HG02938 (cell line): ENCODE results near the gene E4F1.
"Not testable (repeated sequence)": the region's sequence is repeated elsewhere in the genome, so short reads cannot be mapped to it uniquely, and the experiment has no call there.

Experiments used
- ATAC-seq: cut with Tn5 transposase; IDR thresholded peaks from one replicate; pipeline ENCODE4 v1.9.1; 2021; ENCODE audit warnings: mild to moderate bottlenecking, moderate library complexity; ENCODE audit not compliant: unreplicated experiment

Gene E4F1

DNA sequence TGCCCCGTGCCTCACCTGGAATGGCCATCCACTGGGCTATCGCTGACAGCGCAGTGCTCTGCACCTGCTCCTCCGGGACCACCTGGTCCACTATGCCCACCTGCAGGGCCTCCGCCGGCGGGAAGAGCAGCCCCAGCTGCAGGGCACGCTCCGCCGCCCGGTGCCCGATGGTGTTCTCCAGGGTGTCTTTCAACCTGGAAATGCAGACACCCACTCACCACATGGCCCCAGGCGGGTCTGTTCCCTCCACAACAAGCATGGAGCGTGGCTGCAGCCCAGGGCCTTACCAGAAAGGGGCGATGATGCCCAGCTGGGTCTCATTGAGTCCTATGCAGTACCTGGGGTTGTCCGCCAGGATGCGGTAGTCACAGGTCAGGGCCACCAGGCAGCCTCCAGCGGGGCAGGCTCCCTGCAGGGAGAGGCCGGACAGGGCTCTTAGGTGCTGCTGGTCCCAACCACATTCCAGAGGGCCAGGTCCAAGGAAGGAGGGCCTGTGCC is 19.7 kb downstream of the E4F1 start:
- ATAC-seq: no peak

DNA sequence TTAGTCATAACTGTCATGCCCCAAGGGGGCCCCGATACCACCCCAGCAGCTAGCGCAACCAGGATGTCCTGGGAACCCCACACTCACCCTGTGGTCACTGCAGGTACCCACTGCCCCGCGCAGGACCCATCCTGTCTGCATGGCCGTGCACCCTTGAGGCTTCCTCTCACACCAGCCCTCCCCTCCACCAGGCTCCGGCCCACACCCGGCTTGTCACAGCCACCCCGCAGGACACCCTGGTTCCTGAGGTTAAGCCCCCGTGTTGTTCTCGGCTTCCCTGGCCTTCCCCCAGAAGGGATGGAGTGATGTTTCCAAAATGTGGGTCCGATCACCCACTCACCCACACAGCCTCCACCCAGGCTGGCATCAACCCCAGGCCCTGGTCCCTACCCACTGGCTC is 20.4 kb downstream of the E4F1 start:
- no peak for ATAC-seq

DNA sequence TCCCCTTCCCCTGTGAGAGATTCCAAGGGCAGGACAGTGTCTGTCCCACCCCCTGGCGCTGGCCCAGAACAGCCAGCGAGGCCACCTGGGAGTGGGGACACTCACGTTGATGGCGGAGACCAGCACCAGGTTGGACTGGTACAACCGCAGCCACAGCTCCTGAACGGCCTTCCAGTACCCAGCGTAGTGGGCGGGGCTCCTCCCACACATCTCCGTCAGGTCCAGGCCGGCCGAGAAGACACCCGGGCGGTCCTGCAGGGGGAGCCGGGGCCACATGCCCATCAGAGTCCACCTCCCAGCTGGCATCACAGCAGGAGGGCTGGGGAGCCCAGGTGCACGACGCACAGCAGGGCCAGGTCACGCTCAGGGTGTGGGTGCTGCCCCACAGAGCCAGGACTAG is 20.9 kb downstream of the E4F1 start:
- no peak for ATAC-seq

DNA sequence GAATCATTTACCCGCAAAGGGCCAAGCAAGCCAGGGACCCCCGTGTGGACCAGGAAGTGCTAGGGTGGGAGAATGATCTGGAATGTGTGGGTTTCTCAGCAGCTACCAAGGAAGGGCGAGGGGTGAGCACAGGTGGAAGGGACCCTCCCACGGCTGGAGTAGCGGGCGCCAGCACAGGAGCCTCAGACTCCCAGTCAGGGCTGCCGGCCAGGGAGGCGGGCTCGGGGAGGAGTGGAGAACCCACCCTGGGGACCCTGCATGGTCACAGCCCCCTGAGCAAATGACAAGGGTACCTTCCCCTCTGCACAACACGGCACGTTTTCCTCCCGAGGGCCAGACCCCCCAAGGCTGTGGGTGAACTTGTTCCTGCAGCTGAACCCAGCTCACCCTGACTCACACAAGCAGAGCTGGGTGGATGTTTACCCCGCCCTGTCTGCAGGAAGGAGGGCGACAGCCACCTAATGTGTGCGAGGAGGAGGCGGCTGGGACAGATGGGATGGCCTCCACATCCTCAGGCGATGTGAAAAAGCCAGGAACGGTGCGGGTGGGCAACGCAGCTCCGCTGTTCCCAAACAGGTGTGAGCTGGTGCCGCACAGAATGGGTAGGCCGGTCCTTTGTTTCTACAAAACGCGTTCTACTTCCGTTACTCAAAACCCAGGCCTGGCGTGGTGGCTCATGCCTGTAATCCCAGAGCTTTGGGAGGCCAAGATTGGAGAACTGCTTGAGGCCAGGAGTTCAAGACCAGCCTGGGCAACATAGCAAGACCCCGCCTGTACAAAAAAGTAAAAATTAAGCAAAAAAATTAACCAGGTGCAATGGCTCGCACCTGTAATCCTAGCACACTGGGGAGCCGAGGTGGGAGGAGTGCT is 21.8 kb downstream of the E4F1 start:
- ATAC-seq: no peak

DNA sequence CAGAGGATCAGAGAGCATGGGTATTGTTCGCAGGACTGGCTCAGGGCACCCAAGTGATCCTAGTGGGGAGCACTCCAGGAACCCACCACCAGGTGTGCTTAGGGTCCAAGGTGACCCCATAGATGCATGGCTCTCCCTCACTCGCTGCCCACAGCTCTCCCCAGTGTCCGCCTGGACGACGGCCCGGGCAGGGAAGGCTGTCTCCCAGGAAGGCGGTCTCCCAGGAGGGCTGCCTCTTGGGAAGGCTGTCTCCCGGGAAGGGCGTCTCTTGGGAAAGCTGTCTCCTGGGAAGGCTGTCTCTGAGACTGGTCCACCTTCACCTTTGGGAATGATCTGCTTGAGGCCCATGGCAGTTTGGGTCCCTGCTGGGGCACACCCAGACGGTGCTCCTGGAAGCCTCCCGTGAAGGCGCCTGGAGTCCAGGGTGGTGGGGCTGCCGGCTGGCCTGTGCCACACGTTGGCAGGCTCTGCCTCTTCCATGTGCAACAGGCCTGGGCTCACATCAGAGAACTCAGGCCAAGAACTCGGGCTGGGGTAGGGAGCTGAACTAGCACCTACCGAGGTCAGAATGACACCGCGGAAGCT is 23.0 kb downstream of the E4F1 start:
- no peak for ATAC-seq

DNA sequence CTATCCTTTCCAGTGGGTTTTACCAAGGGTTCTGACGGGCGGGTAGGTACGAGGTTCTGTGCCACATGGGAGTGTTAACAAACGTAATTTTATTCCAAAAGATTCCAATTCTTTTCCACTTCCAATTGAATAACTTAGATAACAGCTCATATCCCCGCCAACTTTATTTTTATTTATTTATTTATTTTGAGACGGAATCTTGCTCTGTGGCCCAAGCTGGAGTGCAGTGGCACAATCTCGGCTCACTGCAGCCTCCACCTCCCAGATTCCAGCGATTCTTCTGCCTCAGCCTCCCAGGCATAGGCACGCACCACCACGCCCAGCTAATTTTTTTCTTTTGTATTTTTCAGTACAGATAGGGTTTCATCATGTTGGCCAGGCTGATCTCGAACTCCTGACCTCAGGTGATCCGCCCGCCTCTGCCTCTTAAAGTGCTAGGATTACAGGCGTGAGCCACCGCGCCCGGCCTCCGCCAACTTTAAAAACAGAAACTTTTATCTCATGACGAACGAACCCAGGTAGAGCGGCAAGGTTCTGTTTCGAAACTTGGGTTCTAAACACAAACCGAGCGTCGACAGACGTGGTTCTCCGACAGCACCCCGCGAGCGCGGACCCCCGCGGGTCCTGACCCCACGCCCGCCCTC is 27.4 kb downstream of the E4F1 start:
- ATAC-seq: peak; percentile 2

DNA sequence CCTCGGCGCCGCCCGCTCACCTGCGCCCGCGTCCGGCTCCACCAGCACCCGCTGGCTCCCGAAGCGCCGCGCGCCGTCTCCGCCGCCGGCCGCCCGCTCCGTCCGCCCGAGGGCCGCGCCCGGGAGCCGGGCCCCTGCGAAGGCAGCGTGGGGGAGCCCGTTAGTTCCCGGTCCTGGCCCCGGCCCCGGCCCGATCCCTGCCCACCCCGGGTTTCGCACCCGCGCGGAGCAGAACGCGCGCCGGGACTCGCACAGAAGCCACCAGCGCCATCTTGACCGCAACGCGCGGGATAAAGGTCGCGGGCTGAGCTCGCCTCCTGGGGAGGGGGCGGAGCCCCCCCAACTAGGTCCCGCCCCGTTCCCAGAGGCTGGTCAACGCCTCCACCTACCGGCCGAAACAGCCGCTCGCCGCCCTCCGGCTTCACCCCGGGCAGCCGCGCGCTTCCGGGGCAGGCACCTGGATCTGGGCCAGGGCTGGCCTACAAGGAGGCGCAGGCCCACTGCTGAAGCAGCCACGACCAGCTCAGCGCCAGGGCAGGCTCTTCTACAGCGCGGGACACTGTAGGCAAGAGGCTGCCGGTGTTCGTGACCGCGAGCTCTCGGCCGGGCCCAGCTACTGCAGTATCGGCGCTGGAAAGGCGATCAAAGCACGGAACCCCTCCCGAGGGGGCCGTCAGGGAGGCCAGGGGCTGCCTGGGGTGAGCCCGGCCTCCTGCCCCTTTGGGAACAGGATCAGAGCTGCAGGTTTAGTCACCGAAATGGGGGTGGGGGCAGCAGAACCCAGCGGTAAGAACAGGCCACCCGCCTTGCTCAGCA is 28.1 kb downstream of the E4F1 start, which contains the start of gene ECI1:
ECI1 (minus strand) TSS at position 292 of the 816 bp plus-strand sequence; CDS start at position 271, 21 bp downstream.
- ATAC-seq: peak; percentile 82

DNA sequence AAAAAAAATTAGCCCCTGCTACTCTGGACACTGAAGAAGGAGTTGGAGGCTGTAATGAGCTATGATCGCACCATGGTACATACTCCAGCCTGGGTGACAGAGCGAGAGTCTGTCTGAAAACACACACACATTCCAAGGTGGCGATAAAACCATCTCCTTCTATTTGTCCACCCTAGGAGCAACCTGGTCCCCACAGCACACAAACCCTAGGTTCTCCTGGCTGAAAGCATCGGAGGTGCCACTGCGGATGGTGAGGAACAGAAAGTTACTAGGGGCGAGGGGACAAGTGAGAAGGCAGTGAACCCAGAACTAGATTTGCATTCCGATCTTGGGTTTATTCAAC is 29.4 kb downstream of the E4F1 start:
- ATAC-seq: no peak

DNA sequence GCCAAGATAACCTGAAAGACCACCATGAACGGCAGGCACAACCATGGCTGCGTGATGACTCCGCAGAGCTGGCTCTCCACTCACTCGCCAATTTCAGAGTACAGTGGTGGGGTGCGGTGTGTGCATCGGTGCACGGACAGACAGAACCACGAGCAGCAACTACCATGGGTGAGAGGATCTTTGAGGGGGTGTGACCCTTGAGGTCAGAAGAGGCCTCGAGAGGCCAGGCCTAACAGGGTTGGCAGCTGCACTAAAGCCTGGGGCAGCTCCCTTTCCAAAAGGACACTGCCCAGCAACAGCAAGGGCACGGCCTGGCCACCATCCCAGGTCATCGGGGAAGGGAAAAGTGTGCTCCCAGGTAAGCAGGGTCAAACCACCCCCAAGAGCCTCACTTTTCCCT is 29.9 kb downstream of the E4F1 start:
- ATAC-seq: no peak

DNA sequence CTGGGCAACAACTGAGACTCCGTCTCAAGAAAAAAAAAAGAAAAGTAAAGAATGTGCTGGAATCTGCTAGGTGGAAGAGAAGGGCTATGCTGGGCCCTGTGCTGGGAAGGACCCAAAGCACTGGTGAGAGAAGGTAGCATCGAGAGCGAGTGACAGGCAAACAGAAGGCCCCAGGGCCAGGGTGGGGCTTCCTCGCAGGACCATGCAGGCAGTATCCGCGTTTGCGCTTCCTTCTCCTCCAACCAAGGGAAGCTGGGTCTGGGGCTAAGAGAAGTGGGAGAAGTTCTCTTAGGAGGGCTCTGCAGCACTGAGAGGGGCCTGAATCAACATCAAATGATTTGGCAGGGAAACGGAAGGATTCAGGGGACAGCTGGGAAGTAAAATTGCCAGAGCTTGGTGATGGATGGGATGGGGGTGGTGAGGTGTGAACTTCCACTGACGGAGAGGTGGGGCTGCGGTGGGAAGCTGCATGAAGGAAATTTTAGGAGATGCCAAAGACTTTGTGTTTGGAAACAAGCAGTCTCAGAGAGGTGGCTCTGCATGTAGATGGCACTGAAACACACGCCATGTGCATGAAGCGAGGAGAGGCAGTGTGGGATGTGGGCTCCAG is 33.2 kb downstream of the E4F1 start:
- no peak for ATAC-seq

DNA sequence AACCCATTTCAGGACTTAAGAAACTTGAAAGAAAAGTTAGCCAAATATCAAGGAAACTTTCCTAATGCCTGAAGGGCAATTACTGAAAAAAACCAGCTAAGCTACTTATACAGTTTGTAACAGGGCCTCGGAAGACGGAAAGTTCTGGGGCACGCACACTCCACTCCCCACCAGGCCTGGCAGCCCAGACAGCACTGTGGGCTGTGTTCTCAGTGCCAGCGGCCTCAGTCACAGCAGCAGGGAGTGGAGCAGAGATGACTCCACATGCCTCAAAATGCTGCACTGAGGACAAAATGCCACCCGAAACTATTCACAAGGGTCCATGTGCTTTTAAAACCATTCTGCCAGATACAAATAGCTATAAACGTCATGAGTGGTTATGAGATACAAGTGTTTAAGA is 34.3 kb downstream of the E4F1 start:
- no peak for ATAC-seq

DNA sequence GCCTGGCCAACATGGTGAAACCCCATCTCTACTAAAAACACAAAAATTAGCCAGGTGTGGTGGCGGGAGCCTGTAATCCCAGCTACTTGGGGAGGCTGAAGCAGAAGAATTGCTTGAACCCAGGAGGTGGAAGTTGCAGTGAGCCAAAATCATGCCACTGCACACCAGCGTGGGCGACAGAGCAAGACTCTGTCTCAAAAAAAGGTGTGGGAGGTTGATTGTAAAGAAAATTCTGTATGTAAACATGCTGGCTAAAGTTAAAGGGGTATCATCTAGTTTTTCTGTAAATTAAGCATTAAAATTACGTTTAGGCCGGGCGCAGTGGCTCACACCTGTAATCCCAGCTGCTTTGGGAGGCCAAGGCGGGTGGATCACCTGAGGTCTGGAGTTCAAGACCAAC is 35.1 kb downstream of the E4F1 start:
- not testable (repeated sequence) for ATAC-seq

DNA sequence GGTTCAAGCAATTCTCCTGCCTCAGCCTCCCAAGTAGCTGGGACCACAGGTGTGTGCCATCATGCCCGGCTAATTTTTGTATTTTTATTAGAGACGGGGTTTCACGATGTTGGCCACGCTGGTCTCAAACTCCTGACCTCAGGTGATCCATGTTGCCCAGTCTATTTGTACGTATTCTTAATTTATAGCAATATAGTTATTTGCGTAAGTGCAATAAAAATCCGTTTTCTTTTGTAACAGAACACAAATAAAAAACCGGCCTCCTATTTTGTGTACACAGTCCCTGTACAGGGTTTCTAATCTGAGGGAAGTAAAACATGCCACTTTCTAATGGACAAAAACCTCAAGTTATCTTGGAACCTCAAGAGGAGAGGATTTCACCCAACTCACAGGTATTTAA is 36.9 kb downstream of the E4F1 start:
- no peak for ATAC-seq

DNA sequence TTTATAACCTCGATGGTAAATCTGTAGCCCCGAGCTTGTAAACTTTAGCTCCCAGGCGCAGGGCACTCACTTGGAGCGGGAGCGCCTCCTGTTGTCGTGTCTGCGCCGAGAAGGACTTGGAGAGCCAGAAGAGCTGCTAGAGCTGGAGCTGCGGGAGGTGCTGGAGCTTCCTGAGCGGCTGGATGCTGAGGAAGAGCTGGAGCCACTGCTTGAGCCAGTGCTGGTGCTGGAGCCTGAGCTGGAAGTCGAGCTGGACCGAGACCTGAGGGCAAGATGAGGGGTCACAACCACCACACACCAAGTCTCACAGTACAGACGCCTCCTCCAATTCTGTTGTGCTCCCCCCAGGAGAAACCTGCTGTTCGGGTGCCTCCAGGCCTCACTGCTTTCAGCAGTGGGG is 39.6 kb downstream of the E4F1 start:
- ATAC-seq: not testable (repeated sequence)

DNA sequence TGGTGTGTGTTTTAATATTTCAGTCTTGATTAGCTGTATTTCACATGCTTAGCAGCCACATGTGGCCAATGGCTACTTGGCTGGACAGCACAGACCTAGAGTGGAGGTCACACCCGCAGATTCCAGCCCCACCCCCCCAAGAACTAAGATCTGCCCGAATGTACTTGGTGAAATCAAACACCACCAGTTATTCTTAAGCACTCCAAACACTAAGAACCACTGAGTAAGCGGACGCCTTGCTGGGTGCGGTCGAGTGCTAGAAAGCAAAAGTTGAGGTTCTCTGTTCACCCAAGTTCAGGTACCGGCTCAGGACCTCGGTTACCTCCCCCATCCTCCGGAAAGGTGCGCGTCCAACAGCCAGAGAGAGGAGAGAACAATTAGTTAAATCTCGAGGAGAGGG is 43.5 kb downstream of the E4F1 start:
- ATAC-seq: not testable (repeated sequence)

DNA sequence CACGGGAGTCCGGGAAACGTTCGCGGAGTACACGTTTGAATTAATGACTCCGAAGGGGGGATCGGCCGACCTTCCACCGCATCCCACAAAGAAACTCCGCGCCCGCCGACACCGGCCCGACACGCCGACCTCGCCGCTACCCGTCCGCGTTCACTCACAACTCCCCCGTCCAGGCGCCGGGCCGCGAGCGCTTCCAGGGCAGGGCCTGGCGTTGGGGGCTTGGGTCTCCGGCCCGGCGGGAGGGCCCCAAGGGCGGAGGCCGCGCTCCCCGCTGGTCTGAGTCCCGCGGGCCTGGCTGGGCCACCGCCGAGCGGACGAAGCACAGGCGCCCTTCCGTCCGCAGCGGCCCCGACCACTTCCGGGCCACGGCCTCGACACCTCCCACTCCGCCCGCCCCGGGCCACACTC is 44.1 kb downstream of the E4F1 start:
- peak; percentile 59 for ATAC-seq

DNA sequence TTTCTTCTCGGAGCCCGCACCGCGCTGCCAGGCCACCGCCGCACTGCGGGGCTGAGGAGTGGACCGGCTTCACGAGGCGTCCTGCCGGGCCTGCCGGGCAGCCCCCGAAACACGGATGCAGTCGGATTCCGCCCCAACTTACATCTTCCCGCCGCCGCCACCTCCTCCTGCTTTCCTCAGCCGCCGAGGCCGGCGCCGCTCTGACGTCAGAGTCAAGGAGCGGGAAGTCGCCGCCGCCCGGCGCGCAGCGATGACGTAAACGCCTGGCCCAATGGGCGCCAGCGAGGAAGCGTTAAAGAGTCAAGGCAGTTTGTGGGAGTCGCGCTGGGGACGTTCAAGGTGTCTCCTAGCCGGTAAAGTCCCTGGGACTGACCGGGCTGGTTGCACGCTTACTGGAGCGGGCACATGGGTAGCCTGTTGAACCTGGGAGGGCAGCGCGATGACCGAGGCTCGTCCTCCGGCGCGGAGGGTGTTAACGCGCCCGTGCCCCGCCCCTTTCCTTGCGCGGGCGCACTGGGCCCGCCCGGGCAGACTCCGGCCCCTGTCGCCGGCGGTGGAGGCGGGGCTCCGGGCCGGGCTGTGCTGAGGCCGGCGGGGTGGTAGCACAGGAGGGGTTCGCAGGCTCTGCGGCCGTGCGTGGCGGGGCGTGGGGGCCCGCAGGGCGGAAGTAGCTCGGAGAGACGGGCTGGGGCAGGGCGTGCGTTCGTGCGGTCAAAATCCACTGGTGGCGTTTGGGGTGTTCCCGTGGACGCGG is 44.7 kb downstream of the E4F1 start, which contains the start of gene RNPS1:
RNPS1 (minus strand) TSS at position 214 of the 754 bp plus-strand sequence. CDS start 3,483 bp downstream, outside the sequence.
- peak; percentile 63 for ATAC-seq

DNA sequence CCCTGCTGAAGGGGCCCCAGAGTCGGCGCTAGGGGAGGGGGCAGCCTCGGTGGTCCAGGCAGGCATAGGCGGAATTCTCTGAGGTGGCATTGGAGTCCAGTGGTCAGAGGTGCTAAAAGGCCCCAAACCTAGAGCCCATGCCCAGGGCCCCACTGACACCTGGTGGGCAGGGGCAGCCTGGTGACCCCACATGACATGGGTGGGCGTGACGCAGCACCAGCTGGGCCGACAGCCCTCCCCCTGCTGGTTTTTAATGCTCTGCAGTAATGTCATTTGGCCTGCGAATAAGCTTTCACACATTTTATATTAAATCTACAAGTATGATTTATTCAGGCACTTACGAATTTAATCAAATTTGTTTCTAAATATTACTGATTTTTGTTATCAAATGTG is 46.7 kb downstream of the E4F1 start:
- no peak for ATAC-seq

DNA sequence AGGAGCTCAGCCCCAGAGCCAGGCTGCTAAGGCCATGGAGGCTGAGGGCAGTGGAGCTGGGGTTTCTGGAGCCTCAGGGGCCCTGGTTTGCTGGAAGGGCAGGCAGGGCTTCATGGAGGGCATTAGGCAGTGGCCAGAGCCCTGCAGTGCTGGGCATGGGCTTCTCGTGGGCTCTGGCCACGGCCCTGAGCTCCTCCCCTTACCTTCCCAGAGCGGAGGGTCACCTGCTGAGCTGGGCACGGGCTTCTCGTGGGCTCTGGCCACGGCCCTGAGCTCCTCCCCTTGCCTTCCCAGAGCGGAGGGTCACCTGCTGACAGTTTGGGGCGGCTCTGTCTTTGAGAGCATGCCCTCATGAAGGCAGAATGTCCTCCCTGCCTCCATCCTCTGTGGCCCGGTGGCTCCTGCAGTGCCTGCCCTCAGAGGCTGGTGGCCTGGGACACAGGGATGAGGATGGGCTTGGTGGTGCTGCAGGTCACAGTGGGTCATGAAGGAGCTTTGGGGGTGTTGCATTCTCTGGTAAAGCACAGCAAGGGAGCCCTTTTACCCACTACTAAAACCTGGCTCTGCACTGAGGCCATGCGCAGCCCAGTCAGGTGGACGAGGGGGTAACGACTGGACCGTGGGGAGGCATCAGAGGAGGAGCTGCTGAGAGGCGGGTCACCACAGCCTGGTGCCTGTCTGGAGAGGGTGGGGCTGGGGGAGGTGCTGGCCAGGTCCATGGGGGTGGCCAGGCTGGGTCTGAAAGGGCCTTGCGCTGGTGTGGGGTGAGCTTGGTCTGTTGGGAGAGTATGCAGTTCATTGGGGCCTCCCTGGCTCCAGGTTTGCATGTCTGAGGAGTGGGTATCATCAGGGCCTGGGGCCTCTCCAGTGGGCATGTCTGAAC is 47.4 kb downstream of the E4F1 start:
- no peak for ATAC-seq
